Left renal pelvis (tissue), 4 donors: Measurements from ENCODE around the gene RBL1. TPM values are rescaled to one million over a fixed set of nuclear protein-coding genes. Genes with fewer than 3 reads are reported as not detected.
"Not testable (repeated sequence)": the region's sequence is repeated elsewhere in the genome, so short reads cannot be mapped to it uniquely, and the experiment has no call there.

Experiments
- DNase-seq, 4 donors: peaks; one replicate each; pipeline ENCODE4 v3.0.0-alpha.2; 2013; ENCODE audit warnings: low read depth in 4 of 4, low spot score in 3 of 4
- polyA plus RNA-seq, 4 donors: library from polyadenylated mRNA; unstranded; fragments of 120-200 nt; gene quantifications; one replicate each; pipeline ENCODE4 v1.2.1, GENCODE V29; 2013; ENCODE audit not compliant: insufficient read length in 4 of 4

RBL1 gene
- polyA plus RNA-seq, 4 donors: 10.4 to 13.5 (median 12.5) TPM

DNA sequence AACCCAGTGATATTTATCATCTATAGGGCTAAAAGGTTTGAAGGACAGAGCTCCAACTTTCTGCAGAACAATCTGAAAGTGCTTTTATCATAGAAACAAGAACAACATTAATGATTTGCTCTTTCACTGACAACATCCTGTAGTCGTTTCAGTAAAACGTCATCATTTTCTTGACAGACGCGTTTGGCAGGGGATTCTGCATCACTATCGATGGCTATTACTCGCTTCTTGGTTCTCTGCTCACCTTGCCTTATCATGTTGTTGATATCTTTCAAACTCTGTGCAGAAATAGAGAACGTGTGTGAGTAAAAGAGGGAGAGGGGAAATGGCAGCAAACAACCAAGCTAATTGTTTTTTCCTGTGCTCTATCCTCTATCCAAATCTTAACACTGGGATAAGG, 97.1 kb downstream of the RBL1 start:
- DNase-seq: no peak

- DNase-seq: no peak
Observed at GRCh38 chr20:36997121-36997520, 98.7 kb downstream of the RBL1 start.

DNA sequence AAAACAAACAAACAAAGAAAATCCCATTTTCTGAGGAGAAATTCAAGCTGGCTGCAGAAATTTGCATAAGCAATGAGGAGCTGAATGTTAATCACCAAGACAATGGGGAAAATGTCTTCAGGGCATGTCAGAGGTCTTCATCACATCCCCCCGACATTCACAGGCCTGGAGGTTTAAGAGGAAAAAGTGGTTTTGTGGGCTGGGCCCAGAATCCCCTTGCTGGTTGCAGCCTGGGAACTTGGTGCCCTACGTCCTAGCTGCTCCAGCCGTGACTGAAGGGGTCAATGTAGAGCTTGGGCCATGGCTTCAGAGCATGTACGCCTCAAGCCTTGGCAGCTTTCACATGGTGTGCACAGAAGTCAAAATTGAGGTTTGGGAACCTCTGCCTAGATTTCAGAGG, 101.6 kb downstream of the RBL1 start:
- DNase-seq: not testable (repeated sequence)

DNA sequence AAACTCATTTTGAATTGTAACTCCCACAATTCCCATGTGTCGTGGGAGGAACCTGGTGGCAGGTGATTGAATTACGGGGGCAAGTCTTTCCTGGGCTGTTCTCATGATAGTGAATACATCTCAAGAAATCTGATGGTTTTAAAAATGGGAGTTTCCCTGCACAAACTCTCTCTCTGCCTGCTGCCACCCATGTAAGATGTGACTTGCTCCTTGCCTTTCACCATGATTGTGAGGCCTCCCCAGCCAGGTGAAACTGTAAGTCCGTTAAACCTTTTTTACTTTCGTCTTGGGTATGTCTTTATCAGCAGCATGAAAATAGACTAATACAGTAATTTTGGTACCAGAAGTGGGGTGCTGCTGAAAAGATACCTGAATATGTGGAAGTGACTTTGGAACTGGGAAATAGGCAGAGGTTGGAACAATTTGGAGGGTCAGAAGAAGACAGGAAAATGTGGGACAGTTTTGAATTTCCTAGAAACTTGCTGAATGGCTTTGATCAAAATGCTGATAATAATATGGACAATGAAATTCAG, 102.9 kb downstream of the RBL1 start:
- no peak for DNase-seq

DNA sequence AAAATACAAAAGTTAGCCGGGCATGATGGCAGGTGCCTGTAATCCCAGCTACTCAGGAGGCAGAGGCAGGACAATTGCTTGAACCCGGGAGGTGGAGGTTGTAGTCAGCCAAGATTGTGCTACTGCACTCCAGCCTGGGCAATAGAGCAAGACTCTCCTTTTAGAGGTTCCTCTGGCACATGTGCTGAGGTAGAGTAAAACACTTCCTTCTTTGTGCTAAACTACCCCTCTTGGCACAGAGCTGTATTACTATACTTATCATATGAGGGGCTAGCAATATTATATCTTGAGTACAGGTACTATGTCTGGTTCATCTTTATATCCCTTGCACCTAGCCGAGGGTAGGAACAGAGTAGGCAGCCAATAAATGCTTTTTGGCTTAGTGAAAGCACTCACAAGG, 104.1 kb downstream of the RBL1 start:
- DNase-seq: no peak

DNA sequence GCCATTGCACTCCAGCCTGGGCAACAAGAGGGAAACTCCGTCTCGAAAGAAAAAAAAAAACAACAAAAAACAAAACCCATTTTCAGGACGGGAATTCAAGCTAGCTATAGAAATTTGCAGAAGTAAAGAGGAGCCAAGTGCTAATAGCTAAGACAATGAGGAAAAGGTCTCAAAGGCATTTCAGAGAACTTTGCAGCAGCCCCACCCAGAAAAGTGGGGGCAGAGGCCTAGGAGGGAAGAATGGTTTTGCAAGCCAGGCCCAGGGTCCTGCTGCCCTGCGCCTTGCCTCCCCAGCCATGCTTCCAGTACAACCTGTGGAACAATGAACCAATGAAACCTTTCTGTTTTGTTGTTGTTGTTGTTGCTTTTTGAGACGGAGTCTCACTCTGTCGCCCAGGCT, 106.0 kb downstream of the RBL1 start:
- DNase-seq: no peak

- DNase-seq: no peak
Observed at GRCh38 chr20:36988494-36988966, 107.3 kb downstream of the RBL1 start.

GRCh38 chr20:36984257-36984638, 111.5 kb downstream of the RBL1 start:
- no peak for DNase-seq

DNA sequence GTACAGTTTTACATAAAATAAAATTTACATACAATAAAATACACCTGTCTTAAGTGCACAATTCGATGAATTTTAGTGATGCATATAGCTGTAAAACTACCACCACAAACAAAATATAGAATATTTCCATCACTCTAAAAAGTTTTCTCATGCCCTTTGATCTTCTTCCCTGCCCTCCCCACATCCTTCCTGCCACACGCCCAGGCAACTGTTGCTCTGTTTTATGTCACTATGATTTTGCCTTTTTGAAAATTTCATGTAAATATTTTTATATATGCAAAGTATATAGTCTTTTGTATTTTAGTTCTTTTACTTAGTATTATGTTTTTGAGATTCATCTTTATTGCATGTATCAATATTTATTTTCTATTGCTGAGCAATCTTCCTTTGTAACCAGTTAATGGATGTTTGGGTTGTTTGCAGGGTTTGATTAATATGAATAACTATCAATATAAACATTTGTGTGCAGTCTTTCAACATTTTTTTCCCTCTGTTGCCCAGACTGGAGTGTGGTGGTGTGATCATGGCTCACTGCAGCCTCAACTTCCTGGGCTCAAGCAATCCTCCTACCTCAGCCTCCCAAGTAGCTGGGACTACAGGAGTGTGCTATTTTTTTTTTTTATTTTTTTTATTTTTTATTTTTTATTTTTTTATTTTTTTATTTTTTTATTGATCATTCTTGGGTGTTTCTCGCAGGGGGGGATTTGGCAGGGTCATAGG, 120.5 kb downstream of the RBL1 start:
- no peak for DNase-seq

- DNase-seq: no peak
Observed at GRCh38 chr20:36974660-36975059, 121.1 kb downstream of the RBL1 start.

DNA sequence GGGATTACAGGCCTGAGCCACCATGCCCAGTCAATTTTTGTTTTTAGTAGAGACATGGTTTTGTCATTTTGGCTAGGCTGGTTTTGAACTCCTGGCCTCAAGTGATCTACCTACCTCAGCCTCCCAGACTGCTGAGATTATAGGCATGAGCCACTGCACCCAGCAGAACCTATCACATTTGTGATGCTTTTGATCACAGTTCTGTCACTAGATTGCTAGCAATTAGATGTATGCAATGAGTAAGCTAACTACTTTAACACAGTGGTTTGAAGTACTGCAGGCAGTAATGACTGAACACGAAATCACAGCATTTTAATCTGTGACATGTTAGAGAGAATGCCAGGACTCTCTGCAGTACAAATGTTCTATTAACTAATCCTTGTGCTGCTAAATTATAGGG, 124.7 kb downstream of the RBL1 start:
- no peak for DNase-seq

- no peak for DNase-seq
Observed at GRCh38 chr20:36969478-36970186, 126.2 kb downstream of the RBL1 start.

DNA sequence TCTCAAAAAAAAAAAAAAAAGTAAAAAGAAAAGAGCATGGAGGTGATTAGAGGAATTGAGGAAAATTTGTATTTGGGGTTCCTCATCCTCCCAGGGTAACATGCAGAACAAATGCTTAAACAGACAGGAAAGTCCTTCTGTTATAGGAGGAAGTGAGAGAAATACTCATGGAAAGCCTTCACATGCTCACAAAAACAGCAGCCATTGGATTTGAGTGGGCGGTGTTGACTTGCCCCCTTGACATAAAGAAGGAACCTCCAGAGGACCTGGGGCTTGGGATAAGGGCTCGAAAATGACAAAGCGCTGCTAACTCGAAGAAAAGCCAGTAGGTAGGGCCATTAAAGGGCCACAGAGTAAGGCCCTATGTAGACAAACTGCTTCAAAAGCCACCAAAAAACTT, 126.7 kb downstream of the RBL1 start:
- no peak for DNase-seq

DNA sequence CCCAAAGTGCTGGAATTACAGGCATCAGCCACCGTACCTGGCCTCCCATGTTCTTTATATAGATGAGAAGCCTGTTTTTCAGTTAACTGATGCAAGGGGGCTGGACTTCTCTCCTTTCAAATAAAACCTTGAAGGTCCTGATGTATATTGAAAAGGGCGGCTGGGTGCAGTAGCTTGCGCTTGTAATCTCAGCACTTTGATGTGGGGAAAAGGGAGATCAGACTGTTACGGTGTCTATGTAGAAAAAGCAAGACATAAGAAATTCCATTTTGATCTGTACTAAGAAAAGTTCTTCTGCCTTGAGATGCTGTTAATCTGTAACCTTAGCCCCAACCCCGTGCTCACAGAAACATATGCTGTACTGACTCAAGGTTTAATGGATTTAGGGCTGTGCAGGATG, 128.2 kb downstream of the RBL1 start:
- DNase-seq: no peak

DNA sequence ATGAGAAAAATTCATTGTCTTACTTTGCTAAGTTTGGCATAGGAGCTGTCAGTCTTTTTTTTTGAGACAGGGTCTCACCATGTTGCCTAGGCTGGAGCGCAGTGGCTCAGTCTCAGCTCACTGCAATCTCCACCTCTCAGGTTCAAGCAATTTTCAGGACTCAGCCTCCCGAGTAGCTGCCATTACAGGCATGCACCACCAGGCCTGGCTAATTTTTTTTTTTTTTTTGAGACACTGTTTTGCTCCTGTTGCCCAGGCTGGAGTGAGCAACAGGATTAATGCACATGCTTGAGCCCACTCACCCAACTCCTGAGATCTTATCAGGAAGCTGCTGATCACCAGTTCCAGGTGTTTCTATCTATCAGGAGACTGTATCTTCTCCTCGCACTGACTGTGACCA, 128.8 kb downstream of the RBL1 start:
- not testable (repeated sequence) for DNase-seq

GRCh38 chr20:36962354-36962941, 133.3 kb downstream of the RBL1 start:
- not testable (repeated sequence) for DNase-seq

DNA sequence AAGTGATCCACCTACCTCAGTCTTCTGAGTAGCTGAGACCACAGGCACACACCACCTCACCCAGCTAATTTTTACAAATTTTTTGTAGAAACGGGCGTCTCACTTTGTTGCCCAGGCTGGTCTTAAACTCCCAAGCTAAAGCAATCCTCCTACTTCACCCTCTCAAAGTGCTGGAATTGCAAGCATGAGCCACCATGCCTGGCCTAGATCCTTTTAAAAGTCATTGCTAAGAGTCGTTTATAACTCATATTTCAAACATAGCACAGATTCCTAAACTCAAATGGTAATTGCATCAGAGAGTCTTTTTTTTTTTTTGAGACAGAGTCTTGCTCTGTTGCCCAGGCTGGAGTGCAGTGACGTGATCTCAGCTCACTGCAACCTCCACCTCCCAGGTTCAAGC, 136.6 kb downstream of the RBL1 start:
- no peak for DNase-seq

GRCh38 chr20:36957875-36958667, 137.7 kb downstream of the RBL1 start:
- no peak for DNase-seq

GRCh38 chr20:36956674-36957073, 139.1 kb downstream of the RBL1 start:
- no peak for DNase-seq

DNA sequence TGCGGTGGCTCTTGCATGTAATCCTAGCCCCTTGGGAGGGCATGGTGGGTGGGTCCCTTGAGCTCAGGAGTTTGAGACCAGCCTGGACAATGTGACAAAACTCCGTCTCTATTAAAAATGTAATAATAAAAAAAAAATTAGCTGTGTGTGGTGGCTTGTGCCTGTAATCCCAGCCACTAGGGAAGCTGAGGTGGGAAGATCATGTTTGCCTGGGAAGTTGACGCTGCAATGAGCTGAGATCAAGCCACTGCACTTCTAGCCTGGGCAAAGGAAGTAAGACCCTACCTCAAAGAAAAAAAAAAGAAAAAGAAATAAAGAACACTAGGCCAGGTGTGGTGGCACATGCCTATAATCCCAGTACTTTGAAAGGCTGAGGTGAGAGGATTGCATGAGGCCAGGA, 139.8 kb downstream of the RBL1 start:
- DNase-seq: no peak
